Measurements from ENCODE around the gene RUNDC3A.
A peak's percentile ranks its signal among the peaks of the same experiment; 100 is the strongest.
"Not testable (repeated sequence)": the region's sequence is repeated elsewhere in the genome, so short reads cannot be mapped to it uniquely, and the experiment has no call there.

RUNDC3A gene

GRCh38 chr17:44360826-44361225 lies 52.4 kb downstream of the RUNDC3A start:
- no peak for DNase-seq (ENCODE audit: extremely low read depth, low read depth)
- TF ChIP-seq CTCF (IDR thresholded peaks at IDR 0.05; ENCODE audit: low read depth, low read length) = no peak

GRCh38 chr17:44361292-44362260 lies 53.2 kb downstream of the RUNDC3A start:
- TF ChIP-seq CTCF (IDR thresholded peaks at IDR 0.05; ENCODE audit: low read depth, low read length) = no peak
- no peak for DNase-seq (ENCODE audit: extremely low read depth, low read depth)

GRCh38 chr17:44362459-44362948 lies 54.1 kb downstream of the RUNDC3A start:
- no peak for DNase-seq (ENCODE audit: extremely low read depth, low read depth)
- no peak for TF ChIP-seq CTCF (IDR thresholded peaks at IDR 0.05; ENCODE audit: low read depth, low read length)

GRCh38 chr17:44362949-44363612 lies 54.7 kb downstream of the RUNDC3A start:
- no peak for TF ChIP-seq CTCF (IDR thresholded peaks at IDR 0.05; ENCODE audit: low read depth, low read length)
- DNase-seq (ENCODE audit: extremely low read depth, low read depth) = no peak

GRCh38 chr17:44363613-44364159 lies 55.3 kb downstream of the RUNDC3A start, which contains the start of gene FAM171A2:
FAM171A2 (minus strand) TSS chr17:44363853; CDS start chr17:44363714, 139 bp downstream.
- DNase-seq (ENCODE audit: extremely low read depth, low read depth) = no peak
- TF ChIP-seq CTCF (IDR thresholded peaks at IDR 0.05; ENCODE audit: low read depth, low read length) = peak; percentile 38

- DNase-seq (ENCODE audit: extremely low read depth, low read depth) = not testable (repeated sequence)
Observed at GRCh38 chr17:44365051-44365450, 56.6 kb downstream of the RUNDC3A start.

- TF ChIP-seq CTCF (IDR thresholded peaks at IDR 0.05; ENCODE audit: low read depth, low read length) = no peak
- no peak for DNase-seq (ENCODE audit: extremely low read depth, low read depth)
Observed at GRCh38 chr17:44367231-44367979, 59.0 kb downstream of the RUNDC3A start.
